Measurements from ENCODE around the gene KCNJ16. TPM values are rescaled to one million over a fixed set of nuclear protein-coding genes. Genes with fewer than 3 reads are reported as not detected.

Gene KCNJ16
- total and polyA plus RNA-seq, 2 experiments from 2014 or later, result not detected

DNA sequence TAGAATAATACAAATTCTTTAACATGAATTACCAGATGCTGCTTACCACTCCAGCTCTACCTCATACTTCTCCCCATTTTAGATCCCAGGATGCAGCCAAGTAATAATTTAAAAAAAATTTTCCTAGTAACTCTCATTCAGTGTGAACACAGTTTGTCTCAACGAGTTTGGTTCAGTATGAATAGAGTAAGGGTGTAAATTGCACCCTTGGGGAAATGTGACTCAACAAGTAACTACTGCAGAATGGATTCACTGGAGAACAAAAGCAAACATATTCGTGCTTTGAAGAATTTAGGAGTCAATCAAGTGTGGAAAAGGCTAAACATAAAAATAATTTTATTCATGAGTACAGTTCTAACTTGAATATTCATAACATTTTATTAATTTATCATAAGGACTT is 23.0 kb downstream of the KCNJ16 start:
- Histone ChIP-seq H3K4me3 (no peak overlapping the region), H3K36me3 (ENCODE audit: low read depth) (no peaks in the 10 kb centered on the region), H3F3A (ENCODE audit: insufficient read depth) (no peaks in the 10 kb centered on the region), H3K4me1 (ENCODE audit: insufficient read depth) (no peaks in the 10 kb centered on the region), H3K27ac (no peak overlapping the region), H3K9me2 (ENCODE audit: insufficient read depth) (no peaks in the 10 kb centered on the region), H3K4me2 (ENCODE audit: unreplicated experiment) (no peak overlapping the region), H3K79me2 (ENCODE audit: insufficient read depth) (no peaks in the 10 kb centered on the region), H4K20me1 (ENCODE audit: insufficient read depth) (no peaks in the 10 kb centered on the region), H2AFZ (no peak overlapping the region), H3K9ac (no peak overlapping the region), H3K9me3 (ENCODE audit: low read depth) (no peaks in the 10 kb centered on the region), H3K27me3 (replicated peaks; ENCODE audit: insufficient read depth) (no peaks in the 10 kb centered on the region)
- no peak for DNase-seq
- in situ Hi-C loops (cut with MboI), result no loop called here
- TF ChIP-seq EZH2 (IDR thresholded peaks at IDR 0.05; ENCODE audit: insufficient read depth, poor library complexity, severe bottlenecking), result no peak
- TF ChIP-seq EZH2phosphoT487 (IDR thresholded peaks at IDR 0.05; ENCODE audit: insufficient read depth, low read depth), result no peak
- WGBS, 2 experiments (ENCODE audit: low coverage in 1 of 2, low lambda C conversion rate in 2 of 2, missing lambda C conversion rate in 2 of 2), result 27 to 31% methylated on average over 2 of the region's 2 CpGs

DNA sequence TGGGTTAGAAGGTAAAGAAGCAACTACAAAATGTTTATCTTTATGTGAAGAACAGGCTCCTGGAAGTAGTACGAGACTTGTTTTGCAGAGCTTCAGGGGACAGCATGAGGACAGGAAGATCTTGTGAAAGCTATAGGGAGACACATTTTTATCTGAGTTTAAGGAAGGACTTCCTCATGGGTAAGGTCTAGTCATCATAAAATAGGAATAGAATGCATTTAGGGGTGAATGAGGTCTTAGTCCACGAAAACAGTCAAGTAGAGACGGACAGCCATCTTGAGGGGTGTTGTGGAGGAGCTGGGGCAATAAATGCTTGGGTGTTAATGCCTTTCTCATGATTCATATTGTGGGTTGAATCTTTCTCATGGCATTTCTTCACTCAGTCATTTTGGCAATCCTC is 24.3 kb downstream of the KCNJ16 start:
- Histone ChIP-seq H3K9me3 (ENCODE audit: low read depth) (no peaks in the 10 kb centered on the region), H3K36me3 (ENCODE audit: low read depth) (no peaks in the 10 kb centered on the region), H4K20me1 (ENCODE audit: insufficient read depth) (no peaks in the 10 kb centered on the region), H3K27ac (no peak overlapping the region), H2AFZ (no peak overlapping the region), H3K4me2 (ENCODE audit: unreplicated experiment) (no peak overlapping the region), H3K4me3 (no peak overlapping the region), H3K79me2 (ENCODE audit: insufficient read depth) (no peaks in the 10 kb centered on the region), H3F3A (ENCODE audit: insufficient read depth) (no peaks in the 10 kb centered on the region), H3K9me2 (ENCODE audit: insufficient read depth) (no peaks in the 10 kb centered on the region), H3K9ac (no peak overlapping the region), H3K27me3 (replicated peaks; ENCODE audit: insufficient read depth) (no peaks in the 10 kb centered on the region), H3K4me1 (ENCODE audit: insufficient read depth) (no peaks in the 10 kb centered on the region)
- 97 to 98% methylated on average over 3 of the region's 3 CpGs for WGBS, 2 experiments (ENCODE audit: low coverage in 1 of 2, low lambda C conversion rate in 2 of 2, missing lambda C conversion rate in 2 of 2)
- DNase-seq, result no peak
- no peak for TF ChIP-seq EZH2 (IDR thresholded peaks at IDR 0.05; ENCODE audit: insufficient read depth, poor library complexity, severe bottlenecking)
- no peak for TF ChIP-seq EZH2phosphoT487 (IDR thresholded peaks at IDR 0.05; ENCODE audit: insufficient read depth, low read depth)
- in situ Hi-C loops (cut with MboI), result no loop called here

DNA sequence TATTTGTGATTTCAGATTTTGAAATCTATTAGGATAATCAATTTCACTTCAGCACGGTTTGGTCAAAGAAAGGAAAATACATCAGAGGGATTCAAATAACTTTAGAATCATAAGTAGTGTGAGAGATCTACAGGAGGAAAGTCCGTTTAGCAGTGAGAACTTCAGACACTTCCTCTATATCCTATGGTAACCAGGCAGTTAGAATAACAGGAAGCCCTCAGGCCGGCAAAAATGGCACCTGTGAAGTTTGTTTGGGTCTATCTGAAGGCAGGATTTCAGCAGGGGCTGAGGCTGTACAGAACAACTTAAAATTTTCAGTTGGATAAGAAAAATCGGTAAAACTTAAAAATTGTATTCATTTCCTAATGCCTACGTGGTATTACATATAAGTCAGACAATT is 24.9 kb downstream of the KCNJ16 start:
- DNase-seq, result no peak
- Histone ChIP-seq H3K4me1 (ENCODE audit: insufficient read depth) (no peaks in the 10 kb centered on the region), H3K27me3 (replicated peaks; ENCODE audit: insufficient read depth) (no peaks in the 10 kb centered on the region), H4K20me1 (ENCODE audit: insufficient read depth) (no peaks in the 10 kb centered on the region), H3K4me2 (ENCODE audit: unreplicated experiment) (no peak overlapping the region), H3K79me2 (ENCODE audit: insufficient read depth) (no peaks in the 10 kb centered on the region), H3K9me3 (ENCODE audit: low read depth) (no peaks in the 10 kb centered on the region), H3K4me3 (no peak overlapping the region), H3K9me2 (ENCODE audit: insufficient read depth) (no peaks in the 10 kb centered on the region), H3F3A (ENCODE audit: insufficient read depth) (no peaks in the 10 kb centered on the region), H3K36me3 (ENCODE audit: low read depth) (no peaks in the 10 kb centered on the region), H3K9ac (no peak overlapping the region), H2AFZ (no peak overlapping the region), H3K27ac (no peak overlapping the region)
- TF ChIP-seq EZH2phosphoT487 (IDR thresholded peaks at IDR 0.05; ENCODE audit: insufficient read depth, low read depth) (no peak), EZH2 (IDR thresholded peaks at IDR 0.05; ENCODE audit: insufficient read depth, poor library complexity, severe bottlenecking) (no peak)
- in situ Hi-C loops (cut with MboI), result no loop called here
- 95 to 96% methylated on average over 5 of the region's 5 CpGs for WGBS, 2 experiments (ENCODE audit: low coverage in 1 of 2, low lambda C conversion rate in 2 of 2, missing lambda C conversion rate in 2 of 2)

DNA sequence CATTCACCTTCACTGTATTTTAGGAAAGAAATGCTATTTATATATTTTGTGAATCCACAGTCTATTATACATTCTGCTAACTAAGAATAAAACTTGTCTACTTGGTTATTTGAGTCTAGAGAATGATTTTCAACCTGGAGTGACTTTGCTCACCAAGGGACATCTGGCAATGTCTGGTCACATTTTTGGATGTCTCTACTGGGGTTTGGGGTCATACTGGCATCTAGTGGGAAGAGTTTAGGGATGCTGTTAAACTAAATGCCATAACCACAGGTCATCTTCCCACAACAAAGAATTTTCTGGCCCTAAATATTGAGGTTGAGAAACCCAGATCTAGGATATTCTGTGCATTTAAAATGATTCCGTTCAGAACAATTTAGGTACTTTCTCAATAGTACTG is 26.0 kb downstream of the KCNJ16 start:
- H3K27me3 ChIP-seq (replicated peaks; ENCODE audit: insufficient read depth), result no peaks in the 10 kb centered on the region
- H3K9me3 ChIP-seq (ENCODE audit: low read depth), result no peaks in the 10 kb centered on the region
- H3K27ac ChIP-seq, result no peak overlapping the region
- H3K4me2 ChIP-seq (ENCODE audit: unreplicated experiment), result no peak overlapping the region
- no peaks in the 10 kb centered on the region for H3K79me2 ChIP-seq (ENCODE audit: insufficient read depth)
- no peaks in the 10 kb centered on the region for H3F3A ChIP-seq (ENCODE audit: insufficient read depth)
- peak; percentile 15 for DNase-seq
- no peak for TF ChIP-seq EZH2phosphoT487 (IDR thresholded peaks at IDR 0.05; ENCODE audit: insufficient read depth, low read depth)
- no peak for TF ChIP-seq EZH2 (IDR thresholded peaks at IDR 0.05; ENCODE audit: insufficient read depth, poor library complexity, severe bottlenecking)
- H2AFZ ChIP-seq, result no peak overlapping the region
- H4K20me1 ChIP-seq (ENCODE audit: insufficient read depth), result no peaks in the 10 kb centered on the region
- in situ Hi-C loops (cut with MboI), result no loop called here
- H3K4me3 ChIP-seq, result no peak overlapping the region
- H3K9ac ChIP-seq, result no peak overlapping the region
- 86 to 89% methylated on average over 1 of the region's 1 CpG for WGBS, 2 experiments (ENCODE audit: low coverage in 1 of 2, low lambda C conversion rate in 2 of 2, missing lambda C conversion rate in 2 of 2)
- H3K4me1 ChIP-seq (ENCODE audit: insufficient read depth), result no peaks in the 10 kb centered on the region
- no peaks in the 10 kb centered on the region for H3K36me3 ChIP-seq (ENCODE audit: low read depth)
- H3K9me2 ChIP-seq (ENCODE audit: insufficient read depth), result no peaks in the 10 kb centered on the region

DNA sequence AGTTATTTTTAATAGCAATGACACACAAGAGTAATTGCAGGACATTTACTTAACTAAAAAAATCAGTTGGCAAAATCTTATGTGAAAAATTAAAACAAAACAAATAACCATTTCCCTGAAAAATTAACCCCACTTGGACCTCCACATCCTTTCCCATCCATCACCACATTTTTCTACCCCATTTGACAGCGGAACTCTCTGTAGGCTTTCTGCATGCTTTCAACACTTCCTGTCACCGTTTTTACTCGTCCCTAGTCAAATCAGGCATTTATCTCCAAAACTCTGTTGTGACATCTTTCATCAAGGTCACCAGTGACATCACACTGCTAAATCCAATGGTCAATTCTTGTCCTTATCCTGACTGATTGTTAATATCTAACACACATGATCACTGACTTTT is 27.5 kb downstream of the KCNJ16 start:
- Histone ChIP-seq H3K9ac (no peak overlapping the region), H3K9me2 (ENCODE audit: insufficient read depth) (no peaks in the 10 kb centered on the region), H3K79me2 (ENCODE audit: insufficient read depth) (no peaks in the 10 kb centered on the region), H2AFZ (no peak overlapping the region), H3K4me3 (no peak overlapping the region), H3K9me3 (ENCODE audit: low read depth) (no peaks in the 10 kb centered on the region), H3K4me2 (ENCODE audit: unreplicated experiment) (no peak overlapping the region), H3F3A (ENCODE audit: insufficient read depth) (no peaks in the 10 kb centered on the region), H4K20me1 (ENCODE audit: insufficient read depth) (no peaks in the 10 kb centered on the region), H3K4me1 (ENCODE audit: insufficient read depth) (0 out of 2 replicates have a peak, but pooled peaks cover 4% of the 10 kb centered on the region), H3K27me3 (replicated peaks; ENCODE audit: insufficient read depth) (no peaks in the 10 kb centered on the region), H3K36me3 (ENCODE audit: low read depth) (no peaks in the 10 kb centered on the region), H3K27ac (no peak overlapping the region)
- 83 to 87% methylated on average over 3 of the region's 3 CpGs for WGBS, 2 experiments (ENCODE audit: low coverage in 1 of 2, low lambda C conversion rate in 2 of 2, missing lambda C conversion rate in 2 of 2)
- in situ Hi-C loops (cut with MboI), result no loop called here
- no peak for DNase-seq
- TF ChIP-seq EZH2phosphoT487 (IDR thresholded peaks at IDR 0.05; ENCODE audit: insufficient read depth, low read depth), result no peak
- no peak for TF ChIP-seq EZH2 (IDR thresholded peaks at IDR 0.05; ENCODE audit: insufficient read depth, poor library complexity, severe bottlenecking)
